HG03097 (cell line): Measurements from ENCODE around the gene TMEM254.
"Not testable (repeated sequence)": the region's sequence is repeated elsewhere in the genome, so short reads cannot be mapped to it uniquely, and the experiment has no call there.

Source experiments
- ATAC-seq: cut with Tn5 transposase; IDR thresholded peaks from one replicate; pipeline ENCODE4 v1.9.1; 2021; ENCODE audit not compliant: unreplicated experiment, low FRiP score

Gene TMEM254

DNA sequence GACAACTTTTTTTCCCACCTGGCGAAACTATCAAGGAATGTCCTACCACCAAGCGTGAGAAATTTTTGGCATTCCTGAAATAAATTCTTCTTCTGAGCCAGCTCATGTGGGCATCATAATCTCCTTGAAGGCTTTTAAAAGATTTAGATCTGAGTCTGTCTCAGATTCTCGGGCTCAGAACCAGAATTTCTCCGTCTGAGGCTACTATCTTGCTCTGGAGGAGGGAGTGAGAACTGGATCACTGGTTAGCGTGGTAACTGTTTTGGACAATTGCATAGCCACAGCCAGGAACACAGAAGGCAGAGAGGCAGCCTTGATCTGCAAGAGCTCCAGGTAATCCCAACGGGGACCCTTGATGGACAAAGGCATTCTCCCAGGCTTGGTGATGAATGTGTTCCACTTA is 53.0 kb downstream of the TMEM254 start:
- ATAC-seq = no peak

GRCh38 chr10:80132299-80133139 is 54.1 kb downstream of the TMEM254 start, which contains the start of gene PLAC9:
TSS of gene PLAC9 (plus strand) at chr10:80132730. CDS start at chr10:80132763, 33 bp downstream.
- no peak for ATAC-seq

DNA sequence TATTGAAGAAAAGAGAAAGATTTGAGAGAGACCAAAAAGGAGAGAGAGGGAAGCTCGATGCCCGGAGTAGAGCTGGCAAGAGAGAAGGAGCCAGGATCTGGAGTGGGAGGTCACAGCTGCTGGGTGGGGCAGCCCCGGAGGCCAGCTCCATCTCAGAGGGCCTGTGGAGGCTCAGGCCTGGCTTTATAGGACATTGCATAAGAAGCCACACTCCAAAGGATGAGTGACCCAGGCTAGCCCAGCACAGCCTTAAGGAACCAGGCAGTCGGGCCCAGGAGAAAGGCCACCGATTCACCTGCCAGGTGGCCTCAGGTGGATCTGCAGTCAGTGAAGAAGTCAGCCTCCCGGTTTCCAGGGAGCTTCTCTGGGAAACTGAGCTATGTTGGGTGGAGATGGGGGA is 54.7 kb downstream of the TMEM254 start:
- ATAC-seq = no peak

DNA sequence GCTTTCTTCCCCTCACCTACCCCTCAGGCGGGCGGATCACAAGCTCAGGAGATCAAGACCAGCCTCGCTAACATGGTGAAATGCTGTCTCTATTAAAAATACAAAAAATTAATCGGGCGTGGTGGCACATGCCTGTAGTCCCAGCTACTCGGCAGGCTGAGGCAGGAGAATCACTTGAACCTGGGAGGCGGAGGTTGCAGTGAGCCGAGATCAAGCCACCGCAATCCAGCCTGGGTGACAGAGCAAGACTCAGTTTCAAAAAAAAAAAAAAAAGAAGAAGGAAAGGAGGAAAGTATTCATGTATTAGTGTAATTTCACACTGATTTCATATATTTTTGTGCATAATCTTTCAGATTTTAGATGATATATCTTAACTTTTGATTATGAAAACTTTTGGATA is 55.2 kb downstream of the TMEM254 start:
- ATAC-seq = not testable (repeated sequence)

- no peak for ATAC-seq
Observed at GRCh38 chr10:80136134-80136571, 57.7 kb downstream of the TMEM254 start.

GRCh38 chr10:80137031-80137862 is 58.8 kb downstream of the TMEM254 start:
- no peak for ATAC-seq

DNA sequence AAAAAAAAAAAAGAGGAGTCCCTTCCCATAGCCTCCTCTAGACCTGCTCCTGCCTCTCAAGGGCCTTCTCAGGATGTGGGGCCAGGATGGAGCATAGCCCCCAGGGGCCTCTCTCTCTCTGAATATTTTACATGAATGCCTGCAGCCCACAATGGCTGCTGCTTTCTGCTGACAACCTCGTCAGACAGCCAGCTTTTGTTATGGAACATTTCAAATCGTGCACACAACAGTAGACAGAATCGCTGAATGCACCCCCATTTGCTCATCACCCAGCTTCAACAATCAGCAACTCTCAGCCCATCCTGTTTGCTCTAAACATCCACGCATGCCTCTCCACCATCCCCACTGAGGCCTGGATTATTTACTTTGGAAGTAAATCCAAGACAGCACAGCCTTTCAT is 59.5 kb downstream of the TMEM254 start:
- ATAC-seq = no peak

- no peak for ATAC-seq
Observed at GRCh38 chr10:80139265-80139664, 60.8 kb downstream of the TMEM254 start.

DNA sequence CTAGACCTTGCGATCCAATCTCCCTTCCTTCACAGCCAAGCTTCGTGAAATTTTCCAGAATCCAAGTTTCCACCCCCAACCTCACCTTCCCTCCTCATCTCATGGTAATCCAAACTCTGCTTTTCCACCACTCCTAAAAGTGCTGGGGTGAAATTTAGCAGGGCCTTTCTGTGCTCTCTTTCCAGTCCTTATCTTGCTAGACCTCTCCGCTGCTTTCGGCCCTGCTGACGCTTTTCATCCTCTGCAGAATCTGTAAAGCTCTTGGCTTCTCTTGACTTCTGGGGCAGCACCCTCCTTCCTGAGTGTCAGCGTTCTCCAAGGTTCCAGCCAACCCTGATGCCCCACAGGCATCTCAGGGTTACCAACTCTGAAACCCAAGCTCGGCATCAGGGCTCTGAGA is 61.8 kb downstream of the TMEM254 start:
- ATAC-seq = no peak

DNA sequence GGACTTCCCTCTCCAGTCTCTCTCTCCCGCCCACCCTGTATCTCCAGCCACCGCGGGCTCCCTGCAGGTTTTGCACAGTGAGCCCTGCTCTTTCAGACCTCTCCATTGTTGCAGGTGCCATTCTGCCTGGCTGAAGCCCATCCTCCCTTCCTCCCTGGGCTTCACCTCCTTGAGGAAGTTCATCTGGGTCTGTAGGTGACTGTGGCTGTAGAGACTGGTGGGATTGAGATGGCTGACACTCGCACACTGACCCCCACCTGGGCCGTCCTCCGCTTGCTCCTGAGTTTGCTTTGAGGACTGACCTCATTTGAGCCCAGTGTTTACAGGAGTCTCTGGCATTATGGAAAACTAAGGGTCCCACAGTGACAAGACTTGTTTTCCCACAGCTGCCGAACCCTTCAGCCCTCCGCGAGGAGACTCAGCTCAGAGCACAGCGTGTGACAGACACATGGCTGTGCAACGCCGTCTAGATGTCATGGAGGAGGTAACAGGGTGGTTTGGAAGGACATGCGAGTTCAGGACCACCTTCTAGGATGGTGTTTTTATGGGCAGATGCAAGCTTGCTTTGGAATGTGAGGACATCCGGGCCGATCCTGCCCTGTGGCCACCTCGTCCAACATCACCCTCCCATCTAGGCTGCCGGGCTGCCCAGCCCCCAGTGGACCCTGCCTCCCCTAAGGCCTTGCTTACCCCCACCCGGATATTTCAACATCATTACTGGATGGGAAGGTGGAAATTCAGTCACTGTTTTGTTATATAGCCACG is 63.4 kb downstream of the TMEM254 start:
- no peak for ATAC-seq
